Lower leg skin (tissue), 4 donors: Measurements from ENCODE around the gene EBF4. TPM values are rescaled to one million over a fixed set of nuclear protein-coding genes. Genes with fewer than 3 reads are reported as not detected.
A peak's percentile ranks its signal among the peaks of the same experiment; 100 is the strongest.

Experiments
- DNase-seq, 2 donors: peaks; one replicate each; pipeline ENCODE4 v3.0.0-alpha.2; 2019; ENCODE audit warnings: low spot score in 2 of 2
- H3K4me3 ChIP-seq: fragments of 200-600 bp; sonication (generic); 2 replicates; pipeline ENCODE4 v1.5.1; 2017; ENCODE audit warnings: mild to moderate bottlenecking, low read depth; ENCODE audit not compliant: poor library complexity, severe bottlenecking
- CTCF ChIP-seq, 3 donors: fragments of 450-650 bp; IDR thresholded peaks; one replicate each; pipeline ENCODE4 v1.5.1; 2016; ENCODE audit warnings: antibody characterized with exemption in 3 of 3, mild to moderate bottlenecking in 3 of 3, moderate library complexity in 2 of 3
- POLR2A ChIP-seq, 2 donors: fragments of 450-650 bp; IDR thresholded peaks; one replicate each; pipeline ENCODE4 v1.6.1; 2016 to 2017; ENCODE audit warnings: antibody characterized with exemption in 2 of 2, mild to moderate bottlenecking in 1 of 2, moderate library complexity in 1 of 2
- WGBS, 2 donors: methylation state at CpG; one replicate each; pipeline ENCODE4 v1.1.5; 2018; 5-methylcytosine and 5-hydroxymethylcytosine counted together
- intact Hi-C: fragments of 100-400 bp; cut with DNase I; formaldehyde crosslinking; loops from one replicate; pipeline ENCODE4 v1.15.0; 2023; ENCODE audit warnings: low total_unique reads
- total RNA-seq, 4 donors: library from RNA; depleted of rRNA; stranded (reverse); fragments of >200 nt; gene quantifications; one replicate each; pipeline ENCODE4 v1.1.0, GENCODE V29; 2016

Gene EBF4
- total RNA-seq, 4 donors from 2014 or later: 5.0 to 9.9 (median 7.7) TPM

- WGBS, 2 donors: 53 to 70% methylated on average over 6 of the region's 6 CpGs
- no peak for DNase-seq
- no peak for TF ChIP-seq POLR2A (IDR thresholded peaks at IDR 0.05)
- TF ChIP-seq CTCF (IDR thresholded peaks at IDR 0.05): no peak
- intact Hi-C loops: no loop called here
- no peak overlapping the region for H3K4me3 ChIP-seq
Observed at GRCh38 chr20:2729251-2729713, 36.7 kb downstream of the EBF4 start.

GRCh38 chr20:2729791-2730190 lies 37.2 kb downstream of the EBF4 start:
- intact Hi-C loops: no loop called here
- TF ChIP-seq POLR2A (IDR thresholded peaks at IDR 0.05) (no peak), CTCF (IDR thresholded peaks at IDR 0.05) (no peak)
- 36 to 38% methylated on average over 1 of the region's 1 CpG for WGBS, 2 donors
- no peak overlapping the region for H3K4me3 ChIP-seq
- no peak for DNase-seq

GRCh38 chr20:2734899-2735298 lies 42.3 kb downstream of the EBF4 start:
- H3K4me3 ChIP-seq: no peak overlapping the region
- no peak for DNase-seq
- WGBS, 2 donors: 77 to 80% methylated on average over 2 of the region's 2 CpGs
- TF ChIP-seq POLR2A (IDR thresholded peaks at IDR 0.05) (no peak), CTCF (IDR thresholded peaks at IDR 0.05) (no peak)
- intact Hi-C loops: no loop called here

- 90 to 94% methylated on average over 3 of the region's 3 CpGs for WGBS, 2 donors
- H3K4me3 ChIP-seq: no peak overlapping the region
- TF ChIP-seq POLR2A (IDR thresholded peaks at IDR 0.05): no peak
- no peak for TF ChIP-seq CTCF (IDR thresholded peaks at IDR 0.05)
- peak in 1 of 2 donors; percentile 49 for DNase-seq
- intact Hi-C loops: no loop called here
Observed at GRCh38 chr20:2736441-2736840, 43.9 kb downstream of the EBF4 start.

- WGBS, 2 donors: 71 to 72% methylated on average over 8 of the region's 8 CpGs
- intact Hi-C loops: no loop called here
- H3K4me3 ChIP-seq: no peak overlapping the region
- no peak for TF ChIP-seq CTCF (IDR thresholded peaks at IDR 0.05)
- no peak for TF ChIP-seq POLR2A (IDR thresholded peaks at IDR 0.05)
- DNase-seq: no peak
Observed at GRCh38 chr20:2738331-2739041, 45.9 kb downstream of the EBF4 start.

GRCh38 chr20:2739042-2739398 lies 46.4 kb downstream of the EBF4 start:
- intact Hi-C loops: no loop called here
- TF ChIP-seq CTCF (IDR thresholded peaks at IDR 0.05) (no peak), POLR2A (IDR thresholded peaks at IDR 0.05) (no peak)
- no peak for DNase-seq
- no peak overlapping the region for H3K4me3 ChIP-seq
- WGBS, 2 donors: 83 to 89% methylated on average over 8 of the region's 8 CpGs
